OCI-LY1 (cell line): Measurements from ENCODE around the gene IWS1.

Experiments
- H2AFZ ChIP-seq: fragments of 200-600 bp; sonication (generic), shearing (Covaris generic); 2 replicates; pipeline ENCODE4 v1.6.0; 2014; ENCODE audit warnings: antibody characterized with exemption, mild to moderate bottlenecking, low read length
- H3F3A ChIP-seq: fragments of 200-600 bp; sonication (generic), shearing (Covaris generic); 2 replicates; pipeline ENCODE4 v1.6.0; 2014; ENCODE audit warnings: mild to moderate bottlenecking, antibody characterized with exemption, low read length, moderate library complexity; ENCODE audit not compliant: insufficient read depth
- H3K27ac ChIP-seq: fragments of 200-600 bp; sonication (generic); 2 replicates; pipeline ENCODE4 v1.5.1; 2014; ENCODE audit warnings: low read length, mixed run types, mild to moderate bottlenecking, low read depth; ENCODE audit not compliant: poor library complexity, severe bottlenecking
- H3K27me3 ChIP-seq: fragments of 200-600 bp; sonication (generic); 2 replicates; pipeline ENCODE4 v1.6.0; 2014; ENCODE audit warnings: antibody characterized with exemption, mild to moderate bottlenecking, low read length, moderate library complexity; ENCODE audit not compliant: insufficient read depth
- H3K36me3 ChIP-seq: fragments of 200-600 bp; sonication (generic); 2 replicates; pipeline ENCODE4 v1.6.1; 2014; ENCODE audit warnings: mild to moderate bottlenecking, antibody characterized with exemption, low read length, moderate library complexity, mixed read lengths; ENCODE audit not compliant: insufficient read depth
- H3K4me1 ChIP-seq: fragments of 200-600 bp; sonication (generic); 2 replicates; pipeline ENCODE4 v1.5.1; 2014; ENCODE audit warnings: mild to moderate bottlenecking, low read length, moderate library complexity; ENCODE audit not compliant: insufficient read depth, severe bottlenecking
- H3K4me2 ChIP-seq: fragments of 200-600 bp; sonication (generic), shearing (Covaris generic); 2 replicates; pipeline ENCODE4 v1.6.1; 2014; ENCODE audit warnings: low read length
- H3K4me3 ChIP-seq: fragments of 200-600 bp; sonication (generic); 2 replicates; pipeline ENCODE4 v1.5.1; 2014; ENCODE audit warnings: low read length, low read depth, mild to moderate bottlenecking, mixed read lengths; ENCODE audit not compliant: poor library complexity, severe bottlenecking
- H3K79me2 ChIP-seq: fragments of 200-600 bp; shearing (Covaris generic); 2 replicates; pipeline ENCODE4 v1.6.1; 2016; ENCODE audit warnings: mixed run types, low read length, mixed read lengths; ENCODE audit not compliant: insufficient read depth
- H3K9ac ChIP-seq: fragments of 200-600 bp; sonication (generic), shearing (Covaris generic); 2 replicates; pipeline ENCODE4 v1.6.1; 2014; ENCODE audit warnings: mild to moderate bottlenecking, low read length, mixed read lengths
- H3K9me2 ChIP-seq: fragments of 200-600 bp; sonication (generic), shearing (Covaris generic); 2 replicates; pipeline ENCODE4 v1.6.1; 2014; ENCODE audit warnings: low read depth, mild to moderate bottlenecking, low read length, mixed read lengths
- H3K9me3 ChIP-seq: fragments of 200-600 bp; shearing (Covaris generic); 2 replicates; pipeline ENCODE4 v1.6.1; 2014; ENCODE audit warnings: low read length, mixed read lengths
- H4K20me1 ChIP-seq: fragments of 200-600 bp; sonication (generic), shearing (Covaris generic); 2 replicates; pipeline ENCODE4 v1.6.0; 2016; ENCODE audit warnings: mild to moderate bottlenecking, low read length; ENCODE audit not compliant: insufficient read depth
- EZH2 ChIP-seq: fragments of 200-600 bp; sonication (generic), shearing (Covaris generic); IDR thresholded peaks from 2 replicates; pipeline ENCODE4 v1.8.0; 2017; ENCODE audit warnings: borderline replicate concordance, mixed run types, mild to moderate bottlenecking, antibody characterized with exemption, low read length, moderate library complexity, mixed read lengths
- TF ChIP-seq, protein P1 (sequence below): fragments of 200-600 bp; sonication (generic), shearing (Covaris generic); IDR thresholded peaks from 2 replicates; pipeline ENCODE4 v1.5.1; 2017; ENCODE audit warnings: mild to moderate bottlenecking, antibody characterized with exemption, low read length, moderate library complexity, mixed read lengths

IWS1 gene

DNA sequence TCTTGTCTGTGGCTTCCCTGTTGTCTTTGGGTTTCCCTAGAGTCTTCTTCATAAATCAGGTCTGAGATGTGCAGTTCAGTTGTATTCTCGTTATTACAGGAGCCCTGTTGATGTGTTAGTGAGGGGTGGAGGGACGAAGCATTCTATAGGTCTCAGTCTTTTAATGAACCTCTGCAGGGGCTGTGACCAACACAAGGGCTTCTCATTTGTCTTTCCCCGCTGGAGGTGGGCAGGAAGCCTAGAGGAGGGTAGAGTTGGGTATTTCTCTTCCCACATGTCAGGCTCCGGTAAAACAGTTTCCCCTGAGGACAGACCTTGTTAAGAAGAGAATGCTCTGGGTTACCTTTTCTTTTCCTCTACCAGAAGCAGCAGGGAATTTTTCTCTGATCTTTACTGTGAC, 76.9 kb downstream of the IWS1 start:
- Histone ChIP-seq H3K27me3 (no peaks in the 10 kb centered on the region), H2AFZ (no peak overlapping the region), H3K9me3 (peaks cover 4% of the 10 kb centered on the region; the same call in 1 of the 2 replicates), H3K4me3 (no peak overlapping the region), H3K4me1 (no peaks in the 10 kb centered on the region), H3K9ac (no peak overlapping the region), H3K27ac (no peak overlapping the region), H3K4me2 (no peak overlapping the region), H3F3A (no peaks in the 10 kb centered on the region), H3K79me2 (no peaks in the 10 kb centered on the region), H4K20me1 (no peaks in the 10 kb centered on the region), H3K9me2 (no peaks in the 10 kb centered on the region), H3K36me3 (no peaks in the 10 kb centered on the region)
- no peak for TF ChIP-seq EZH2
- TF ChIP-seq, protein P1, sequence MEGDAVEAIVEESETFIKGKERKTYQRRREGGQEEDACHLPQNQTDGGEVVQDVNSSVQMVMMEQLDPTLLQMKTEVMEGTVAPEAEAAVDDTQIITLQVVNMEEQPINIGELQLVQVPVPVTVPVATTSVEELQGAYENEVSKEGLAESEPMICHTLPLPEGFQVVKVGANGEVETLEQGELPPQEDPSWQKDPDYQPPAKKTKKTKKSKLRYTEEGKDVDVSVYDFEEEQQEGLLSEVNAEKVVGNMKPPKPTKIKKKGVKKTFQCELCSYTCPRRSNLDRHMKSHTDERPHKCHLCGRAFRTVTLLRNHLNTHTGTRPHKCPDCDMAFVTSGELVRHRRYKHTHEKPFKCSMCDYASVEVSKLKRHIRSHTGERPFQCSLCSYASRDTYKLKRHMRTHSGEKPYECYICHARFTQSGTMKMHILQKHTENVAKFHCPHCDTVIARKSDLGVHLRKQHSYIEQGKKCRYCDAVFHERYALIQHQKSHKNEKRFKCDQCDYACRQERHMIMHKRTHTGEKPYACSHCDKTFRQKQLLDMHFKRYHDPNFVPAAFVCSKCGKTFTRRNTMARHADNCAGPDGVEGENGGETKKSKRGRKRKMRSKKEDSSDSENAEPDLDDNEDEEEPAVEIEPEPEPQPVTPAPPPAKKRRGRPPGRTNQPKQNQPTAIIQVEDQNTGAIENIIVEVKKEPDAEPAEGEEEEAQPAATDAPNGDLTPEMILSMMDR: no peak

DNA sequence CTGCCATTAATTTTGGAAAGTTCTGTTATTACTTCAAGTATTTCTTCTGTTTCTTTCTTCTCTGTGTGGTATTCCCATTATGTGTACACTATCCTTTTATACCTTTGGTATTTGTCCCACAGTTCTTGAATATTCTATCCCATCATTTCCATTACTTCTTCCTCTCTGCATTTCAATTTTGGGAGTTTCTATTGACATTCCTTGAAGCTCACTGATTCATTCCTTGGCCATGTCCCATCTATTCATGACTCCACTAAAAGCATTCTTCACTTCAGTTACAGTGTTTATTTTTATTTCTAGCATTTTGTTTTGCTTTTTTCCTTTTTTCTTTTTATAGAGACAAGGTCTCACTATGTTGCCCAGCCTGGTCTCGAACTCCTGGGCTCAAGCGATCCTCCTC, 77.8 kb downstream of the IWS1 start:
- Histone ChIP-seq H3K27ac (no peak overlapping the region), H3K9ac (no peak overlapping the region), H3K79me2 (no peaks in the 10 kb centered on the region), H3K36me3 (no peaks in the 10 kb centered on the region), H3F3A (no peaks in the 10 kb centered on the region), H3K4me3 (no peak overlapping the region), H4K20me1 (no peaks in the 10 kb centered on the region), H2AFZ (no peak overlapping the region), H3K9me2 (no peaks in the 10 kb centered on the region), H3K27me3 (no peaks in the 10 kb centered on the region), H3K4me1 (no peaks in the 10 kb centered on the region), H3K9me3 (peaks cover 4% of the 10 kb centered on the region; the same call in 1 of the 2 replicates), H3K4me2 (no peak overlapping the region)
- TF ChIP-seq, protein P1: no peak

DNA sequence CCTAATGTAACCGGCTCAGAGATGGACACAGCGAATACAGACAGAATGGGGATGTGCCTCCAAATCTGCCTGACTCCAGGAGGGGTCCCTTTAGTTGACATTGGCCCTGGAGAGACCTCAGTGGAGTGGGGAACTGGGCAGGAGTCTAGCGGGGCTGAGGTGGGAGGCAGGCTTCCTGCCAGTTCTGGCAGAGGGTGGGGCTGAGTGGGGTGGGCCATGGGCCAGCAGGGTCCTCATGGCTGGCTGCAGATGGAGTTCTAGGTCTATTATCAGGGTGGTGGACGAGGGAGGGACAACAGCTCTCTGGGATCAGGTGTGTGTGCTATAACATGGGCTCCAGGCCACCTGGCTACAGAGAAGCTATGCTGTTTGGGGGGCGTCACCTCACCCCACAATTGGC, 86.9 kb downstream of the IWS1 start:
- Histone ChIP-seq H3K4me3 (no peak overlapping the region), H3K36me3 (no peaks in the 10 kb centered on the region; the same call in 1 of the 2 replicates), H3K27ac (no peak overlapping the region), H3K79me2 (no peaks in the 10 kb centered on the region), H3K9ac (no peak overlapping the region), H3K4me2 (no peak overlapping the region), H3F3A (no peaks in the 10 kb centered on the region), H3K9me3 (0 out of 2 replicates have a peak, but pooled peaks cover 6% of the 10 kb centered on the region), H3K4me1 (no peaks in the 10 kb centered on the region), H2AFZ (no peak overlapping the region), H3K9me2 (no peaks in the 10 kb centered on the region), H3K27me3 (no peaks in the 10 kb centered on the region; the same call in 1 of the 2 replicates), H4K20me1 (no peaks in the 10 kb centered on the region)
- no peak for TF ChIP-seq EZH2
- TF ChIP-seq, protein P1: no peak
